GM20000 (cell line): Measurements from ENCODE around the gene IL25.
"Not testable (repeated sequence)": the region's sequence is repeated elsewhere in the genome, so short reads cannot be mapped to it uniquely, and the experiment has no call there.

Experiments
- DNase-seq: peaks from one replicate; pipeline ENCODE4 v3.0.0; 2012; ENCODE audit warnings: low spot score
- TF ChIP-seq, protein P1 (sequence below): IDR thresholded peaks from 2 replicates; pipeline ENCODE4 v1.5.1; 2012; ENCODE audit warnings: mild to moderate bottlenecking, control low read depth; ENCODE audit errors: extremely low read depth, missing control alignments

IL25 gene

DNA sequence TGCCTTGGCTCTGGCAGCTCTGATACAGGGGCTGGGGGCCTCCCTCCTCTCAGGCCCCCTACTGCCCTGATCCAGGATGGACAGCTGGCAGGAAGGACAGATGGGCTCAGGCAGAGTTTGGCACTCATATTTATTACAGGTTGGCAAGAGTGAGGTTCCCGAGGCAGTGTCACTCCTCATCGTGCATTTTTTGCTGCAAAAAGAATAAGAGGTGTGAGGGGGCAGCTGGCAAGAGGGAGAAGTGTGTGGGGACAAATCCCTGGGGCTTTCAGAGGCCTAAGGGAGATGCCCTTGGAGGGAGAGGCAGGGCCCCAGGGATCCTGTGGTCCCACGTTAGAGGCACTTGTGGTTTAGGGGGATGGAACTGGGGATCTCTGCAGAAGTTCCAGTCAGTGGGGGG lies 9.3 kb downstream of the IL25 start:
- TF ChIP-seq, protein P1, sequence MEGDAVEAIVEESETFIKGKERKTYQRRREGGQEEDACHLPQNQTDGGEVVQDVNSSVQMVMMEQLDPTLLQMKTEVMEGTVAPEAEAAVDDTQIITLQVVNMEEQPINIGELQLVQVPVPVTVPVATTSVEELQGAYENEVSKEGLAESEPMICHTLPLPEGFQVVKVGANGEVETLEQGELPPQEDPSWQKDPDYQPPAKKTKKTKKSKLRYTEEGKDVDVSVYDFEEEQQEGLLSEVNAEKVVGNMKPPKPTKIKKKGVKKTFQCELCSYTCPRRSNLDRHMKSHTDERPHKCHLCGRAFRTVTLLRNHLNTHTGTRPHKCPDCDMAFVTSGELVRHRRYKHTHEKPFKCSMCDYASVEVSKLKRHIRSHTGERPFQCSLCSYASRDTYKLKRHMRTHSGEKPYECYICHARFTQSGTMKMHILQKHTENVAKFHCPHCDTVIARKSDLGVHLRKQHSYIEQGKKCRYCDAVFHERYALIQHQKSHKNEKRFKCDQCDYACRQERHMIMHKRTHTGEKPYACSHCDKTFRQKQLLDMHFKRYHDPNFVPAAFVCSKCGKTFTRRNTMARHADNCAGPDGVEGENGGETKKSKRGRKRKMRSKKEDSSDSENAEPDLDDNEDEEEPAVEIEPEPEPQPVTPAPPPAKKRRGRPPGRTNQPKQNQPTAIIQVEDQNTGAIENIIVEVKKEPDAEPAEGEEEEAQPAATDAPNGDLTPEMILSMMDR, result no peak
- no peak for DNase-seq

DNA sequence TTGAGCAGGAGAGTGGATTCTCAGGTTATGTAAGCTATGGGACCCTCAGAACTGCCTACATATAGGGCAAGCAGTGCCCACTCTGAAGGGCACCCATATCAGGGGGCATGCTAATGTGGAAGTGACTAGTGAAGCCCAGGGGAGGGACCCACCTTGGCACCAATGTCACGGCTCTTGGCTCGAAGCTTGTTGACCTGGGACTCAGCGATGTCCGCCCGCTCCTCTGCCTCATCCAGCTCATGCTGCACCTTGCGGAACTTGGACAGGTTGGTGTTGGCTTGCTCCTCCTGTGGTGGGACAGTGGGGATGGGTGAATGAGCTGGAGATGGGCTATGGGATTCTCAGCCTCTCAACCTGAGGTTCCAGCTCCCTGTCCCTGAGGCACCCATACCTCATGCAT lies 9.7 kb downstream of the IL25 start:
- DNase-seq, result no peak
- TF ChIP-seq, protein P1, result no peak

DNA sequence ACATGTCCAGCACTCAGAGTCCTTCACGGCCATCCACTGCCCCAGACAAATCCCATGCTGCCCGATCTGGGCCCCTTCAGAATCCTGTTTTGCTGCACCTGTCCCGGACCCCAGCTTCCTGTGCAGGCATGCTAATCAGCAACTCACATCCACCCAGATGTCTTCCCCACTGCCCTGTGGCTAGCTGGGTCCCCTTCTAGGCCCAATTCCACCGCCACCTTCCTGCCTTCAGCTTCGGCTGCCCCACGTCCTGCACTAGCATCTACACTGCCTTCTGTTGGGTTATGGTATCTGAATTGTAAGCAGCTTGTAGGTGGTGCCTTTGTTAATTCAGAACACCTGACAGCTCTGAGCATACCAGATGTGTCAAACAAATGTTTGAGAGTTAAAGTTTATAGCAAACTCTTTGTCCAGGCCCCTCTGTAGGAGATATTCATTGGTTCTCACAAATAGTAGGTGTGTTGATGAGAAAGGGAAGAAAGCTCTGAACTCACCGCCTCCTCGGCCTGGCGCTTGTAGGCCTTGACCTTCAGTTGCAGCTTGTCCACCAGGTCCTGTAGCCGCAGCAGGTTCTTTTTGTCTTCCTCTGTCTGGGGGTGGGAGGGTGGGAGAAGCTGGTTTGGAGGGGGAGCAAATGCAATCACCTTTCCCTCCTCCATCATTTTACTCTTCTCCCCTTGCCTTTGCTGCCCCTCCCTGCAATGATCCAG lies 10.3 kb downstream of the IL25 start:
- no peak for DNase-seq
- TF ChIP-seq, protein P1, result no peak

DNA sequence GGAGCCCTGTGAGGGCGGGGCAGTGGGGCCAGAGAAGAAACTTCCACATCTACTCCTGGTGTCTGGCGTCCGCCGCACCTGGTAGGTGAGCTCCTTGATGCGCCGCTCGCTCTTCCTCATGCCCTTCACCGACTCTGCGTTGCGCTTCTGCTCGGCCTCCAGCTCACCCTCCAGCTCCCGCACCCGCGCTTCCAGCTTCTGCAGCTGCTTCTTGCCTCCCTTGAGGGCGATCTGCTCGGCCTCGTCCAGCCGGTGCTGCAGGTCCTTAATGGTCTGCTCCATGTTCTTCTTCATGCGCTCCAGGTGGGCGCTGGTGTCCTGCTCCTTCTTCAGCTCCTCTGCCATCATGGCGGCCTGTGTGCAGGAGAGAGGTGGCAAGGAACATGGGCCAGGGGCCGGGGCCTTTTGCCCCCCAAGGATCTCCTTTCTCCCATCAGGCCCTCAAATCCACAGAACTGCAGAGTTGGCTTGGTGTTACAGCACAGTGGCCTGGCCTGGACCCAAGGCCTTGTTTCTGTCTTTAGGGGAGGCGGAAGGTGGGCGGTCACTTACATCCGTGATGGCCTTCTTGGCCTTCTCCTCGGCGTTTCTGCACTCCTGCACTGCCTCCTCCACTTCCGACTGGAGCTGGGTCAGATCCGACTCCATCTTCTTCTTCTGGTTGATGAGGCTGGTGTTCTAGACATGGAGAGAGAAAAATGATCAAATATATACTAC lies 11.9 kb downstream of the IL25 start:
- TF ChIP-seq, protein P1, result no peak
- DNase-seq, result no peak

DNA sequence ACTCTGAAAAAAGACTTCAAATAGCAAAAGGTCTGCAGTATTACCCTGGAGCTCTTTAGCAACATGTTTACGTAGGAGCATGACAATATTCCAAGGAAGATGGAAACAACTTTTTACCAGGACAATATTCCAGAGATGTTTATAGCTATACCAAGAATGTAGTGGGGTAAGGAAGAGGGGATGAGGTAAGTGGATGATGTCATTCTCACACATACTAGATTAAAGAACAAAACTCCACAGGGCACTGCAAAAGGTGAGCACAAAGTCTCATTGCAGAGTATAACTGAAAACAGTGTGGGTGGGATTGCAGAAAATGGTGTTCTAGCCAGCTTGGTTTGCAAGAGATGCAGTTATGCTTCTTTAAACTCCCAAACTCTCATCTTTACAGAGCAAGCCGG lies 12.6 kb downstream of the IL25 start:
- DNase-seq, result no peak
- TF ChIP-seq, protein P1, result no peak

DNA sequence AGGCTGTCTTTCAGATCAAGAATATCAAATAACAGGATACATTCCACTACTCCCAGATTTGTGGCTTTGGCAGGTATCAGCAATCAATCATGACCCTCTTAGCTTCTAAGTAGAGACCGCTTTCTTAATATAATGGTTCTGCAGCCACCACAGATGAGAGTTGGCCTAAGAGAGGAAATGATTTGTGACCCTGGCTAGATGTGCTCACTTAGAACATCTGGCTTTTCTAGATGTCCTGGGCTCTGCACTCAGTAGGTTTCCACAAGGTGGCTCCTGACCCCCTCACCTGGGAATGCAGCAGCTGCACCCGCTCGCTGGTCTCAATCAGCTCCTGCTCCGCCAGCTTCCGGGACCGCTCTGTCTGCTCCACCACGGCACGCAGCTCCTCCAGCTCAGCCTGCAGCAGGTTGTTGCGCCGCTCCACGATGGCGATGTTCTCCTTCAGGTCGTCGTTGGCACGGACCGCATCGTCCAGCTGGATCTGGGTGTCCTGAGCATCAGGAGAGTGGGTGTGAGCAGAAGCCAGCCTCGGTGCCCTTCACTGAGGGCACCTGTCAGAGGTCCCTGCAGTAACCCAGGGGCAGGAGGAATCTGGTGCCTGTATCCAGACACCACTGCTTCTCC lies 13.1 kb downstream of the IL25 start:
- TF ChIP-seq, protein P1, result no peak
- DNase-seq, result no peak

DNA sequence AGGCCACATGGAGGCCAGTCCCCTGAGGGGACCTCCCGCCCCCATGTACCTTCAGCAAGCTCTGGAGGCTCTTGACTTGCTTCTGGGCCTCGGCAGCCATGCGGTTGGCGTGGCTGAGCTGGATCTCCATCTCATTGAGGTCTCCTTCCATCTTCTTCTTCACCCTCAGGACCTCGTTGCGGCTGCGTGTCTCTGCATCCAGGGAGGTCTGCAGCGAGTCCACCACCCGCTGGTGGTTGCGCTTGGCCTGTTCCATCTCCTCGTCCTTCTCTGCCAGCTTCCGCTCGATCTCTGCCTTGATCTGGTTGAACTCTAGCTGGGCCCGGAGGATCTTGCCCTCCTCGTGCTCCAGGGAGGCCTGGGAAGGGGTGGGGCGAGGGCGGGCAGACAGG lies 13.7 kb downstream of the IL25 start:
- not testable (repeated sequence) for DNase-seq
